ENCODE measurements around the gene KMT2C.
"Not testable (repeated sequence)": the region's sequence is repeated elsewhere in the genome, so short reads cannot be mapped to it uniquely, and the experiment has no call there.

Gene KMT2C

DNA sequence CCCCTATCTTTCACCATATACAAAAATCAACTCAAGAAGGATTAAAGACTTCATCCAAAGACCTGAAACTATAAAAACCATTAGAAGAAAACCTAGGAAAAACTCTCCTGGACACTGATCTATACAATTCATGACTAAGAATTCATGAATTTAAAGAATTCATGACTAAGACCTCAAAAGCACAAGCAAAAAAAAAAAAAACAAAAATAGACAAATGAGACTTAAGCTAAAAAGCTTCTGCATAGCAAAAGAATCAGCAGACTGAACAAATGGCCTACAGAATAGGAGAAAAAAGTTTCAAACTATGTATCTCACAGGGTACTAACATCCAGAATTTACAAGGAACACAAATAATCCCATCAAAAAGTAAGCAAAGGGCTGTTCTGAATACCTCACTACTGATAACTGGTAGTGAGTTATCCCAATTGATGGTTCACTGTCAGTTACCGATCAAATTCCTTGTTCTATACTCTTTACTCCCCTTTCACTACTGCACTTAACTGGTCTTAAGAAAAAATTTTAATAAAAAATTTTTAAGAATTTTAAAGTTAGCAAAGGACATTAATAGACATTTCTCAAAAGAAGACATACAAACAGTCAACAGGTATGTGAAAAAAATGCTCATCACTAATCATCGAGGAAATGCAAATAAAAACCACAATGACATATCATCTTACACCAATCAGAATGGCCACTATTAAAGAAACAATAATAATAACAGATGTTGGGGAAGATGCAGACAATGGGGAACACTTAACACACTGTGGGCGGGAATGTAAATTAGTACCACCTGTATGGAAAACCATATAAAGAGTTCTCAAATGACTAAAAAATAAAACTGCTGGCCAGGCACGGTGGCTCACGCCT, 33.2 kb downstream of the KMT2C start:
- DNase-seq (ENCODE audit: low spot score), result no peak

DNA sequence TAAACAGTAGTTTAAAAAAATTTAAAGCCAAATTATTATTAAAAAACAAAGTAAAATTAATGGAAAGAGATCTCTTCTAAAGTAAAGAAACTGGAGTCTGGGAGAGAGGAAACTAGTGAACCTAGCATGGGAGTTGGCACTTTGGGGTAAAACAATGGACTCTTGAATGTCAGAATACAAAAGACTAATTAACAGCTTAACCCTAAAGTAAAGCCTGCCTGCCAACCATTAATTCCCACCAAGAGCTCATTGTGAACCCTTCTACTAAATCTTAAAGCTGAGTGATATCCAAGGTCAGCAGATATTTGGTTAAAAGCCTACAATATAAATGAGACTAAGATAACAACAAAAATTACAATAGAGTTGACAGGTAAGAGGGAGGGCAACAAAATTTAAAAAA, 36.5 kb downstream of the KMT2C start:
- DNase-seq (ENCODE audit: low spot score), result no peak

DNA sequence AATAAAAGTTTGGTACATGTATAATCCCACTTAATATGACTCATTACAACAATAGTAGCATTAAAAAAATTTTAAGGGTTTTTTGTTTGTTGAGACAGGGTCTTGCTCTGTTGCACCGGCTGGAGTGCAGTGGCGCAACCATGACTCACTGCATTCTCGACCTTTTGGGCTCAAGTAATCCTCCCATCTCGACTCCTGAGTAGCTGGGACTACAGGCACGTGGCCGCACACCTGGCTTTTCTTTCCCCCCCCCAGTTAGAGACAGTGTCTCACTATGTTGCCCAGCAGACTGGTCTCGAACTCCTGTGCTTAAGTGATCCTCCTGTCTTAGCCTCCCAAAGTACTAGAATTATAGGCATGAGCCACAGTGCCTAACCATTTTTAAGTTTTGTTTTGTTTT, 40.7 kb downstream of the KMT2C start:
- no peak for DNase-seq (ENCODE audit: low spot score)

DNA sequence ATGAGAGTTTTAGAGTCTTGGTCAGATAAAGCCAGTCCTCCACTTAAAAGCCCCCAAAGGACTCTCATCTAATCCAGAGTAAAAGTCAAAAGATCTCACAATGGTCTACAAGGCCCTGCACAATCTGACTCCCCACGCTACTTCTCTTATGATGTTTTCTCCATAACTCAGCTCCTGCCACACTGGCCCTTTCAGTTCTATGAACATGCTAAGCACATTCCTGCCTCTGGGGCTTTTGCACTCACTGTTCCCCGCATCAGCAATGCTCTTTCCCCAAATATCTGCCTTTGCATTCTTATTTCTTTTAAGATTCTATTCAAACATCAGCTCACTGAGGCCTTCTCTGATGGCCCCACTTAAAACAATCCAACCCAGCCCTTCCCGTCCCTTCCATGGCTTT, 41.6 kb downstream of the KMT2C start:
- DNase-seq (ENCODE audit: low spot score), result not testable (repeated sequence)

DNA sequence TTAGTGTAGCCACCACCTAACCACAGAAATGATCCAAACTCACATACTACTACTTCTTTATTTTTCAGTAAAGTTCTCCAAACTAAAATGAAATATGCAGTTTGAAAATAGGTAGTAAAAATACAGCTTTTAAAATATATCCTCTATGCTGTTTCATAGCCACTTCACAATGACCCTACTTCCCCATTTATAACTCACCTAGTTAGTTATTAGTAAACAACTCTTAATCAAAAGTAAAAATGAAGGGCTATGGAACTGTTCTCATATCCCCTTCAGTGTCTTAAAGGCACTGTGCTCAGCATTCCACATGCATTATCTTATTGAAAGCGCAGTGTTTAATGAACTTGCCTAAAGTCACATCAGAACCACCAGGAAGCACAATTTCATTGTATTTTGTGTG, 43.5 kb downstream of the KMT2C start:
- no peak for DNase-seq (ENCODE audit: low spot score)

DNA sequence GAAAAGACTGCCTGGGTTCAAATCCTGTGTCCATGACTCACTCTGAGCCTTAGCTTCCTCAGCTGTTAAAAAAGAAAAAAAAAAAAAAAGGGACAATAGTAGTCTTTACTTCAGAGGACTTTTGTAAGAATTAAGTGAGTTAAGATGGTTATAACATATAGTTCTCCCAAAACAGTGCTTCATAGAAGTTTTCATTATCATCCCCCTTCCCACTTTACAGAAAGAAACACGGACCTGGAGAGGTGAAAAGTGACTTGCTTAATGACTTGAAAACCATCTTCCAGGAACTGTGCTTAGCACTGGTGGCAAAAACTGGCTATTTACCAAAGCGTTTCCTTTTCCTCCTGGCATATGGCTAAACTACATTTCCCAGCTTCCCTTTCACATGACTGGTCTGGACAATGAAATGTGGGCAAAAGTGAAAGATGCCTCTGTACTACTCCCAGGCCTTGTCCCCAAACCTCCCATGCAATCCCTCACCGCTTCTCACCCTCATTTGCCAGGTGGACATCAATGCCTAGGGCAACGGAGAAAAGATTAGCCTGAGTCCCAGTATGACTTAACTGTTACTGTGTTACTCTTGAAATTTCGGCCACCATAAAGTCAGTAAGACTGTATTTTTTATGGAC, 49.6 kb downstream of the KMT2C start:
- DNase-seq (ENCODE audit: low spot score), result not testable (repeated sequence)

DNA sequence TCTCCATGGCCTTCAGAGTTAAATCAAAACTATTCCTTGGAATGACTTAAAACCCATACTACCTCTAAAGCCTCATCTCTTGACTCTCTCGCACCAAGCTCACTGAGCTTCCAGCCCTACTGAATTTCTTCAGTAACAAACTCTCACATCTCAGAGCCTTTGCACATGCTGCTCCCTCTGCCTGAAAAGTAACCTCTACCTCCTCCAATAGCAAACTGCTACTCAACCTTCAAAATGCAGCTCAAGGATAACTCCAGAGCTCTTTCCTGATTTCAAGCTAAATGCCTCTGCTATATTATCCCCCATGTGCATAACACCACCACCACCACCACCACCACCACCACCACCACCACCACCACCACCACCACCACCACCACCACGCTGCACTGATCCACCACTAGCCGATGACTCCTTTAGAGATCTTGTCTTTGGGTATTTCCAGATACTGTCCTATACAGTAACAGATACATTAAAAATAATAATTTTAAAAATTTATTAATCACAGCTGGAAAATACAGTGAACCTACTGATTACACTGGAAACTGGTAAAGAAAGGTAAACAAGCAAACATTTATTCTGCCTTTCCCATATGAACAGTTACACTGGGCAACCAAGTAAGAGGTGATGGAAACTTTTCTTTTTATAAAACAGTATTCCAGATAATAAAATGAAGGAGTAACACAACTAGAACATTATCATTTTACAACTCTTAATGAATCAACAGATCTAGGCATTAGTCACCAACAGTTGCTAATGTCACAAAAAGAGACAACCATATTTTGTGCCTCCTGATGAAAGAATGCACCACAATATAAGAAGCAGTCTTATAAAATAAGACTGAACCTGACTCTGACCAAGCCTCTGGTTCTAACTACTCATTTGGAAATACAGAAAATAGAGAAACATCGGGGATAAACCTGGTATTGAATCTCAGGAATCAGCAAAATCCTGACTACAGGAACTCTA, 51.3 kb downstream of the KMT2C start:
- DNase-seq (ENCODE audit: low spot score), result not testable (repeated sequence)

DNA sequence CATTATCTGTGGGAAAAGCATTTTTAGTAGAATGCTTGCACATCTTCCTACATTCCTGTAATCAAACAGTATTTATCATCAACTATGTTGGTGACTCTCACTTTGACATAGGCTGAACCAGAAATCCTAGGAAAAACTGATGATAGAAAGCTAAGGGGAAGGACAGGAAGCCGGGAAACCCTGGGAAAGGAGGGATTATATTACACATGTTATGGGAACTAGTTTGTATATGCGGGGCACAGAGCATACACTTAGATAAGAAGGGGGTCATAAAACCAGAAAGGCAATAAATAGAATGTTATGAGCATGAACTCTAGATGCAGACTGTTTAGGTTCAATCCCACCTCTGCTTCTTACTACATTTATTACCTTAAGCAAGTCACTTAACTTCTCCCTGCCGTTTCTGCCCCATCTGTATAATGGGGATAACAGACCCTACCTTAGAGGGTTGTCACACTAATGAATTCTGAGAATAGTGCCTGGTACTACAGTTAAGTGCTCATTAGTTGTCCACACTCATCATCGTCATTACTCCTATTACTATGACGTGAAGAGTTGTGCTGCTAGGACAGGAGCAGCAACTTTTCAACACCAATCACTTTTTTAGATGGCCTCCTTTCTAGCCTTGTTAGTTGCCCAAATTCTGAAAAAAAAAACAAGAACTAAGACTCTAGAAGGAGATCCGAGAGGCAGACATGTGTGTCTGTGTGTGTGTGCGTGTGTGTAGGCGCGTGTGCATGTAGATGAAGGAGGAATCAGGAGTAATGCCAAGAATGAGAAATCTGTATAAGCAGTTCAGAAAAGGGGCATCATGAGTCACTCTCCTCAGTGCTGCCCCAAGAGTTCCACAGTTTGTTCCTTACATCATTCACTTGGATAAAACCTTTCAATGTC, 52.2 kb downstream of the KMT2C start:
- no peak for DNase-seq (ENCODE audit: low spot score)

DNA sequence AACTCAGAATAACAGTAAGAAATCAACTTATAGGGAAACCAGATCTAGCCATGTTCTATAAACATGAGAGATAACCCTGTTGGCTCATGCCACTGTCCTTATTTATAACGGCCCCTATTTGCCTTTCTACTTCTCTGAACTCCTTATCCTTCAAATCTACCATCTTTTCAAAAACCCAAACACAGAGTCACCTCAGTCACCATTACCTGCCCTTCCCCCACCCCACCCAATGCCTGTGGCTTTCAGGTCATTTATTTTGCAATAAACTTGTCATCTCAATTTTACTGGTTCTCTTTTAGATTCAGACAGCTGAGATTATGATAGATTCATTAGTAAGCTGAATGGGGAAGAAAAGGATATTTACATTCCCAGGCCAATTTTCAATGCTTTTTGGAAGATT, 53.6 kb downstream of the KMT2C start:
- no peak for DNase-seq (ENCODE audit: low spot score)

DNA sequence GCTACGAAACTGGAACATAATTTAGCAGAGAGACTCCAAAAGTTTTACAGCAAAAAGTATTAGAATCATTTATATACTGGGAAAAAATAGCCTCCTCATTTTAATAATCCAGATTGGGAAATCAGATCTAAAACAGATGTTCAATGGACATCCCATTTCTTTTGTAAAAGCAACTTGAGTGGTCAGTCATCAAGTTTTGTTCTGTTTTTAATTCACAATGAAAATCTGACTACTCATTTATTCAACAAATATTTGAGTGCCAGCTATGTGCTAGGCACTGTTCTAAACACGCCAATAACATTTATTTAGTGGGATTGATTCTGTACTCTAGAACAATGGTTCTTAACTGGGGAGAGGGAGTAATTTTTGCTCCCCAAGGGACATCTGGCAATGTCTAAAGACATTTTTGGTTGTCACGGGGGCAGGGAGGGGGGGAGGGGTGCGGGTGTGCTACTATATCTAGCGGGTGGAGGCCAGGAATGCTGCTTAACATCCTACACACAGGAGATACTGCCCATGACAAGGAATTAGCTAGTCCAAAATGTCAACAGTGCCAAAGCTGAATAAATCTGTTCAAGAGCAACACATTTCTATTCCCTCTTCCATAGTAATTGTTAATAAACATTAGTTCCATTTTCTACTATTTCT, 54.7 kb downstream of the KMT2C start:
- DNase-seq (ENCODE audit: low spot score), result not testable (repeated sequence)

DNA sequence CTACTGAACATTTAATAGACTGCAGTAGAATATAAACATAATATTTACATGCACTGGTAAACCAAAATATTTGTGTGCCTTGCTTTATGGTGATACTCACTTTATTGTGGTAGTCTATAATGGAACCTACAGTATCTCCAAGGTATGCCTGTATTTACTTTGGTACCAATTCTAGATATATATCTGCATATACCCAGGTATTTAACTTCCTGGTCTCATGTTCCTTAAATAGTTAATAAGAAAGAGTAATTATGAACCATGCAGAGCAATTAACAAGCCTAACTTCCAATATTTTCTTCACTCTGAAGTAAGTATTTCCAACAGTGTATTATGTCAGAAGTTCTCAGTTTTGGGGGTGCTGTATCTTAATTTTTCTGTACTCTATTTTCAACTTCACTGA, 57.3 kb downstream of the KMT2C start:
- not testable (repeated sequence) for DNase-seq (ENCODE audit: low spot score)

DNA sequence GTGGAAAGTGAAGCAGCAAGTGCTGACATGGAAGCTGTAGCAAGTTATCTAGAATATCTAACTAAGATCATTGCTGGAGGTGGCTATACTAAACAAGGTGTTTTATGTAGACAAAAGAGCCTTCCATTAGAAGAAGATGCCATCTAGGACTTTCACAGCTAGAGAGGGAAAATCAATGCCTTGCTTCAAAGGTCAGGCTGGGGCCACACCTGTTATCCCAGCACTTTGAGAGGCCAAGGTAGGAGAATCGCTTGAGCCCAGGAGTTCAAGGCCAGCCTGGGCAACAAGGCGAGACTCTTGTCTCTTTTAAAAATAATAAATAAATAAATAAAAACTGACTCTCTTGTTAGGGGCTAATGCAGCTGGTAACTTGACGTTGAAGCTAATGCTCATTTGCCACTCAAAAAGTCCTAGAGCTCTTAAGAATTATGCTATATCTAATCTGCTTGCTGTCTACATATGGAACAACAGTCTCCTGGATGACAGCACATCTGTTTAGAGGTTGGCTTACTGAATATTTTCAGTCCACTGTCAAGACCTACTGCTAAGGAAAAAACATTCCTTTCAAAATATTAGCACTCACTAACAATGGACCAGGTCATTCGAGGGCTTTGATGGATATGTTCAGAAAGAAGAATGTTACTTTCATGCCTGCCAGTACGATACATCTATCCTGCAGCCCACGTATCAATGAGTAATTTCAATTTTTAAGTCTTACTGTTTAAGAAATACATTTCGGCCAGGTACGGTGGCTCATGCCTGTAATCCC, 58.9 kb downstream of the KMT2C start:
- not testable (repeated sequence) for DNase-seq (ENCODE audit: low spot score)

DNA sequence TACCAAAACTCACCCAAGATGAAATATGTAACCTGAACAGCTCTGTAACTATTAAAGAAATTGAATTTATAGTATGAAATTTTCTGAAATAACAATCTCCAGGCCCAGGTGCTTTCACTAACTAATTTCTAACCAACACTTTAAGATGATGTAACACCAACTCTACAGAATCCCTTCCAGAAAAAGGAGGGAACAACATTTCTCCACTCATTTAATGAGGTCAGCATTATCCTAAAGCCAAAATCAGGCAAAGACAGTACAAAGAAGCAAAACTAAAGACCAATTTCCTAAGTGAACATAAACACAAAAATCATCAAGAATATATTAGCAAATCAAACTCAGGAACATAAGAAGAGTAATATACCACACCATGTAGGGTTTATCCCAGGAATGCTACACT, 65.5 kb downstream of the KMT2C start:
- DNase-seq (ENCODE audit: low spot score), result no peak

DNA sequence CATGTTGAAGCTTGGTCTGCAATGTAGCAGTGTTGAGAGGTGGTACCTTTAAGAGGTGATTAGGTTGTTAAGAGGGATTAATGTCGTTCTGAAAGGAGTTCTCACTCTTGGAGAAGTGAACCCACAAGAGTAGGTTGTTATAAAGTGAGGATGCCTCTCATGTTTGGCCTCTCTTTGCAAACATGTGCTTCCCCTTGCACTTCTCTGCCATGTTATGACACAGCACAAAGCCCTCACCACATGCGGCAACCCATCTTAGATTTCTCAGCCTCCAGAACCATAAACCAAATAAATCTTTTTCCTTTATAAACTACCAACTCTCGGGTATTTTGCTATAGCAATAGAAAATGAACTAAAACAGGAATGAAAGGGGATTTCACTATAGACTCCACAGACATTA, 66.3 kb downstream of the KMT2C start:
- DNase-seq (ENCODE audit: low spot score), result no peak

DNA sequence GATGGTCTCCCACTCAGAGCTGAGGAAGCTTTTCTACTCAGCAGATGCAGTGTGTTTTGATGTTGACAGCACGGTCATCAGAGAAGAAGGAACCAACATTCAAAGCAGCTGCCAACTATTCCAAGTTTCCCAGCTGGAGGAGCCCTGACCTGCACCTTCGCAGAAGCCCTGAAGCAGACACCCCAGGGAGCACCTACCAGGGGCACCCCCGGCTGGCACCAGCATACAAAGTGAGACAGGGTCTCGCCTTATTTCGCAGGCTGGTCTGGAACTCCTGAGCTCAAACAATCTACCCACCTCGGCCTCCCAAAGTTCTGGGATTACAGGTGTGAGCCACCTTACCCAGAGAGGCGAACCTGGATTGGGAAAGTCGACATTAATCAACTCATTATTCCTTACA, 68.6 kb downstream of the KMT2C start:
- no peak for DNase-seq (ENCODE audit: low spot score)

DNA sequence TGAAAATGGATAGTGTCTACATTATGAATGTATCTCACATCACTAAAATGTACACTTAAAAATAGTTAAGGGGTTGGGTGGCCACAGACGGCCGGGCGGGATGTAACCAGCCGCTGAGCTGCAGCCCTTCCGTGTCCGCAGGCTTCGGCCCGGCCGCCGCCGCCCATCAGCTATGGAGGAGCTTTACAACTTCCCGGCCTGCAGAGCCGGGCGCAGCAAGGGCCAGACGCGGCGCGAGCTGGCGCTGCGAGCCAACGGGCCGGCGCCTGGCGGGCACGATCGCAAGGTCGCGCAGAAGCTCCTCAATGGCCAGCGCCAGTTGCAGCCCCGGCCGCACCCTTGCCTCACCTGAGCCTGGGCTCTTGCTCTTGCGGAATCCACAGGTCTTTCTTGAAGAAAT, 69.1 kb downstream of the KMT2C start:
- DNase-seq (ENCODE audit: low spot score), result no peak

DNA sequence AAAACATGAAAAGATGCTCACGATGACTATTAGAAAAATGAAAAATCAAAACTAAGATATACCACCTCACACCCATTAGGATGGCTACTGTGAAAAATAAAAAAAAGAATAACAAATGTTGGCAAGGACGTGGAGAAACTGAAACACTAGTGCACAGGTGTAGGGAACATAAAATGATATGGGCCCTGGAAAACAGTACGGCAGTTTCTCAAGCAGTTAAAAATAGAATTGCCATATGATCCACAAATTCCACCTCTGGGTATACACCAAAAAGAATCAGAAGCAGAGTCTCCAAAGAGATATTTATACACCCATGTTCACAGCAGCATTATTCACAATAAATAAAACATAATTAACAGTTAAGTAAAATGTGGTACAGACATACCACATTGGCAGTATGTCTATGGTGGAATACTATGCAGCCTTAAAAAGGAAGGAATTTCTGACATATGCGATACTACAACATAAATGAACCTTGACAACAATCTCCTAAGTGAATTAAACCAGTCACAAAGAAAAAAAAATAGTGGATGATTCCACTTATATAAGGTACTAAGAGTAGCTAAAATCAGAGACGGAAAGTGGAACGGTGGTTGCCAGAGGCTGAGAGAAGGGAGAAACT, 69.7 kb downstream of the KMT2C start:
- no peak for DNase-seq (ENCODE audit: low spot score)

DNA sequence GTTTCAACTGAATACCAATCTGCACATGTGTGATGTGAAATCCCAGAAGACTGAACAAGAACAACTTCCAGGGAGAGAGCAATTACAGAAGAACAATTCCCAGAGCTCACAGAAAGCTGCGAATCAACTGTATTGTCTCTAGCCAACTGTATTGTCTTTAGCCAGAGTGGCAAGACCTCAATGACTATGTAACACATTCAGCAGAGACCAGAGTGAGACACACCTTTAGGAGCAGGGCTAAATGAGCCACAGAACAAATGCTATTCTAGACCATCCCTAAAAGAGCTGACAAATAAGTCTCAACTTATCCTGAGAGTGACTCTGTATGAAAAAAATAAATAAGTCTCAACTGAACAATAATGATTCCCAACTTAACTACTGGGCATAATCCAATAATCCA, 72.0 kb downstream of the KMT2C start:
- DNase-seq (ENCODE audit: low spot score), result no peak

DNA sequence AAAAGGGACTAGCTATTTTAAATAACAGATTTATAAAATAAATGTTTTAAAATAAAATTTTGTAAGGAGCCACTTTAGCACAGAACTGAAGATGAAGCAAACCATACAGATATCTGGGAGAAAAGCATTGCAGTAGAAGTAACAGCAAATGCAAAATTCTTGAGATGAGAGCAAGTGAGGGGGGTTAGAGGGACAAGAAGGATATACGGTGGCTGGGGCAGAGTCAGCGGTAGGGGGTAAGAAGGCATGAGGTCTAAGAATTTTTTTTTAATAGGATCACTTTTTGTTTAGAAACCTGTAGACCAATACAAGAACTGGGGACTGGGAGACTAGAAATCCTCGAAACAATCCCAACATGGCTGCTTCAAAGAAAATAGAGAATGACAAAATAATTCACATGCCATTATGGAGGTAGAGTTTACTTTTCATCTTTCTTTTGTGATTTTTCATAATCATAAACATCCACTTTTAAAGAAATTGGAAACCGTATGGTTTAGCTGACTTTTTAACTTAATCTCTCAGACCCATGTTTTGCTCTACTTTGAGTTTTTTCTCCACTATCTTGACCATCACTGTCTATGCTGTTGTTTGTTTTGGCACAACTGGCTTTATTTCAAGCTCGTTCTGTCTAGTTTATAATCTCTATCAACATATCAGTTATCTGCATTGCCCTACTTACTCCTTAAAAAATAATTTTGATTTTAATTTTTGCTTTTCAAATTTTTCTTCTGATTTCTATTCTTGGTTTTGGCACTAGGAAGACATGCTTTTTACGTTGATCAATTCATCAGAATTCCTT, 73.5 kb downstream of the KMT2C start:
- no peak for DNase-seq (ENCODE audit: low spot score)
